NCI-H748 treated with DMSO at 0.1 percent for 48 hours (cell line): ENCODE results near the gene SHH.

Experiments
- DNase-seq: peaks from one replicate; lab custom pipeline; 2025; lab: John Stamatoyannopoulos, UW

The SHH gene

DNA sequence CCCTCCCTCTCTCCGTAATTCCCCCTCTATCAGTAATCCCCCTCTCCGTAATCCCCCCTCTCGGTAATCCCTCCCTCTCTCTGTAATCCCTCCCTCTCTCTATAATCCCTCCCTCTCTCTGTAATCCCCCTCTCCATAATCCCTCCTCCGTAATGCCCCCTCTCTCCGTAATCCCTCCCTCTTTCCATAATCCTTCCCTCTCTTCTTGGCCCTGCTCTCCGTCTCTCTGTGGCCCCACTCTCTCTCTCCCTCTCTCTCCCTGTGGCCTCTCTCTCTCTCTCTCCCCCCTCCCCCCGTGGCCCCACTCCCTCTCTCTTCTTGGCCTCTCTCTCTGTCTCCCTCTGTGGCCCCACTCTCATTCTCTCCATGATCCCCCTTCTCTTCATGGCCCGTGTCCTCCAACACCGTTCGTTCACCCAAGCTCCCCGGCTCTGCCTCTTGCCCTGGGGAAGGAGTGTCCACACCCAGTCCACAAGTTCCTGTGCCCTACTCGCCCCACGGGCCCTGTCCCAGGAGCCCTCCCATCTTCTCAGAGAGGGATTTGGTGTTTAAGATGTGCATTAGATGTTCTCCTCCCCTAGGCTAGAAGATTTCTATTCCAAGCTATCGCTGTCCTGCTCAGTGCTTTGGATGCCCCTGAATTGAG lies 19.8 kb downstream of the SHH start:
- no peak for DNase-seq

DNA sequence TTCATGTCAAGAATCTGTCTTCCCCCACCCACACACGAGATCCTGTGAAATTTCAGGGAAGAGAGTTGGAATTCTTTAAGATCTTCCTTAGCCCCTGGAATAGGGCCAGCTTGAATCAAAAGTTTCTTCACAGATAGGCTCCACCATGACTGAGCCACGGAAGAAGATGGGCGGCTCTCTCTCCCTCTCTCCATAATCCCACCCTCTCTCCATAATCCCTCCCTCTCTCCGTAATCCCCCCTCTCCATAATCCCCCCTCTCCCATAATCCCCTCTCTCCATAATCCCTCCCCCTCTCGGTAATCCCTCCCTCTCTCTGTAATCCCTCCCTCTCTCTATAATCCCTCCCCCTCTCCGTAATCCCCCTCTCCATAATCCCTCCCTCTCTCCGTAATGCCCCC lies 20.4 kb downstream of the SHH start:
- DNase-seq = no peak

DNA sequence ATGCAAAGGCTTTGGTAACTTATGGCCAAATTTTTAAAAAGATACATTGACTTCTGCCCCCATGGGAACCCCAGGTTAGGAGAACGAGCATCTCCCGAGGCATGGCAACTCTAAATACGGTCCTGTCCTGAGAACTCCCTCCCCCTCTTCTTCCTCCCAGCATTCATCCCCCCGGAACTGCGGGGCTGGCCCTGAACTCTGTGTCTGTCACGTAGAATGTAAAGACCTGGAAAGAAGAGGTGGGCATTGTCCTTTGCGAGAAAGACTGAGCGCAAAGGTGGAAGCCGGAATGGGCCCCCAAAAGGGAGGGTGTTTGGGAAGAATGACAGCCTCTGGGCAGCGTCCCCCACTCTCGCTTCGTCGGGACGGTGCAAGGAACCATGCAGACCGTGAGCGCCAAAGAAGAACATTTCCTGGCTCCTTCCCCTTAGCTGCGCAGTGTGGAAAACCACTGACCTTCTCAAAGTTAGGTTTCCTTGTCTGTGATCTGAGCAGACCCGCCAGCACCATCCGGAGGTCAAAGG lies 21.0 kb downstream of the SHH start:
- no peak for DNase-seq

DNA sequence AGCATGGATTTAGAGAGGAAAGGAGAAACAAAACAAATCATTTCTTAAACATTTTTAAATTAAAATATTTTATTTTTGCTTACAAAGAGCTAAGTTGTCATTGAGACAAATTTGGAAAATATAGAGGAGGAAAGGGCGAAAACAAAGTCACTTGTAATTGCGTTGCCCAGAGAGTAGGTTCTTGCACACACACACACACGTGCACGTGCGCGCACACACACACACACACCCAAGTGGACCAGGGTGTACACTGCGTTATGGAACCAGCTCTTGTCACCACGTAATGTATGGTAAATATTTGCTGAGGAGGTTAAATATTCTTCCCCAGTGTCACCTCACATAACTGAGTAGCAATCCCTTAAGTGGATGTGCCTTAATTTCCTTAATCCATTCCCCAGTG lies 21.6 kb downstream of the SHH start:
- DNase-seq = no peak

DNA sequence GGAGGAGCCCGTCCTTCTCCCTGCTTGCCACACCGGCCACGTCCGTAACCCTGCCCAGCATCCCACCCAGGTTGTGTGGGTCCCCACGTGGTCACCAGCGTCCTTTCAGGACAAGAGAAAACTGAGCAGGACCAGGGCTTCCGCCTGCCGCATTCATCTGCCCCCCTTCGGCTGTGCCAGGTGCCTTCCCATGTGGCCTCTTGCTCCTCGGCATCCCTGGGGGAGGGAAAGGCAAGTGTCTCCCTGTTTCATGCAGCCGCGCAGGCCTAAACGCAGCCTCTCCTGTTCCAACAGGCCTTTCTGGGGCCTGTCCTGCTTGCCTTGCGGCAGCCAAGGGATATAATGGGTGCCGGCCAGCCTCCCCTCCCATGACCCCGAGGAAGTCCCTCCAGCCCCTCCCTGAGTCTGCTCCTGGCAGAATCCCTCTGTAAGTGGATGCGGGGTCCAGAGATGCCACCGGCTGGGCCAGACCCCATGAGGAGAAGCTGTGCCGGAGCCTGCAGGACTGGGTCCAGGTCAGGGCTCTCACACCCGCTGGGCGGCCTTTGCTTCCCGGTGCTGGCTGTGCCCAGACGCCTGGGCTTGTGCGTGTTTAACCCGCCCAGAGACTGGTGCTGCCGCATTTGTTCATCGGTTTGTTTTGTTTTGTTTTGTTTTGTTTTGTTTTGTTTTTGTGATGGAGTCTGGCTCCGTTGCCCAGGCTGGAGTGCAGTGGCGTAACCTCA lies 23.1 kb downstream of the SHH start:
- no peak for DNase-seq

DNA sequence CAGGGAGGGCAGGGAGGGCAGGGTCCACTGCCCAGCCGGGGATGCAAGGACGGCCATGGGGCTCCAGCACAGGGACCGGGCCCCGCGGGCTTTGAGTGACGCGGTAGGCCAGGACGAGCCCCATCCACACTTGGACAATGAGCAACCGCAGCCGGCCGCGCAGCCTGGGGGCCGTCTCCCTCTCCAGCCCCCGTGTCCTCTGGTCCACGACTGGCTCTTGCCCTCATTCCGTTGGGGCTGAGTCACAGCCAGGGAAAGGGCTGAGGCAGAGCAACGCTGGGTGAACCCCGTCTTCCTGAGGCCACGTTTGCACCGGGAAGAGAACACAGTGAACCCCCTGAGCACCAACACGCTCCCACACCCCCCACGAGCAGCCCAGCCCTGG lies 23.7 kb downstream of the SHH start:
- no peak for DNase-seq

DNA sequence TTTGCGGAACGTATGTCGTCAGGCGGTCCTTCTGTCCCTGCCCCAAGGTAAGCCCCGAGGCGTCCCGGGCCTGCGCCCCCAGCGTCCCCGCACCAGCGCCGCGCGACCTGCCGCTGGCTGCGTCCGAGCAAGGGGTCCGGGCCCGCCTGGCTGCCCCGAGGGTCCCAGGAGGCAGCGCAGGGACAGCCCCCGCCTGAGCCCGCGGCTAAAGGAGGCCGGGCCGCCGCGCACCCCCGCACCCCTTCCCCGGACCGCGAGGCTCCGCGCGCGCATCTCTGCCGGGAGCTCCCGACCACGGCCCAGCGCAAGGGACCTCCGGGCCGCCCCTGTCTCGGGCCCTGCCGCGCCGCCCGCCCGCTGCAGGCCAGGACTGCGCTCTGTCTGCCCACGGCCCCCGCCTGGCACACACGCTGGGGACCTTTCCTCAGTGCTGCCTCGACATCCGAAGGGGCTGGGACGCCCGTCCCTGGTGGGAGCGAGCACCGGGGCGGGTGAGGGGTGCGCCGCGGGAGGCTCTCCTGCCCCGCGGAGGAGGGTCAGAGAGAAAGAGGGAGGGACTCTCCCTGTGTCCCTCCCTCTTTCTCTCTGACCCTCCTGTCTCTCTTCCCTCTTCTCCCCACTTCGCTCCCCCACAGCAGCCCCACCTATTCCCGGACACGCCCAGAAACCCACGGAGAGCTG lies 25.0 kb downstream of the SHH start:
- DNase-seq = no peak

DNA sequence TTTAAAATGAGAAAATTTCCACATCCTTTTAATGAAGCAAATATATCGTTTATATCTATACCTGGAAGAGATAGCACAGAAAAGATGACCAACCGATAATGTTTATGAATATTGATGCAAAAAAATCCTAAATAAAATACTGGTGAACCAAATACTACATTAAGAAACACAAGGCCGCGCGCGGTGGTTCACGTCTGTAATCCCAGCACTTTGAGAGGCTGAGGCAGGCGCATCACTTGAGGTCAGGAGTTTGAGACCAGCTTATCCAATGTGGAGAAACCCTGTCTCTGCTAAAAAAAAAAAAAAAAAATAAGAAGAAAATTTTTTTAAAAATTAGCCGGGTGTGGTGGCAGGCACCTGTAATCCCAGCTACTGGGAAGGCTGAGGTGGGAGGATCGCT lies 25.8 kb downstream of the SHH start:
- no peak for DNase-seq

DNA sequence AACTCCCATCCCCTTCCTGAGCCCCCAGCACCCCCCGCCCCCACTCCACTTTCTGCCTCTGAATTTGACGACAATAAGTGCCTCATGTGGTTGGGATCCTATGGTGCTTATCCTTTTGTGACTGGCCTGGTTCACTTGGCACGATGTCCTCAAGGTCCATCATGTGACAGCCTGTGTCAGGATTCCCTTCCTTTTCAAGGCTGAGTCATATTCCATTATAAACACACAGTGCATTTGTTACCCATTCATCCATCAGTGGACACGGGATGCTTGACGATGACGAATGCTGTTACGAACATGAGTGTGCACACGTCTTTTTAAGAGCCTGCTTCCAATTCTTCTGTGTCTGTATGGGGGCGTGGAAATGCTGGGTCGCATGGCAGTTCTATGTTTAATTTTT lies 26.7 kb downstream of the SHH start:
- no peak for DNase-seq

DNA sequence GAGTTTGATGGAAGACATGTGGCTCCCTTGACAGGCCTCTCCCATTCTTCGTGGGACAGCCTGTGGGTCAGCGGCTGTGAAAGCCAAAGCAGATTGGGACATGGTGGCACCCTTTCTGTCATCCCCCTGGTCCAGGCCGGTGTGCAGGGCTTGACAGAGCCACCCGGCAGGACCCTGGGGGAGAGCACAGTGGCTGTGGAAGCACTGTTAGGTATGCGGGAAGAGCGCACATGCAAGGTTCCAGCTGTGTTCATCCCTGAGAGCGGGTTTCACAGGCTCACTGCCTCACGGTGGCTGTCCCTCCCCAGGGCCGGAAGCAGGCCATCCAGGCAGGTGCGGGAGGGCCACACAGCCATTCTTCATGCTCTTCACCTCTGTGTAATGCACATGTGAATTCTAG lies 29.8 kb downstream of the SHH start:
- no peak for DNase-seq

DNA sequence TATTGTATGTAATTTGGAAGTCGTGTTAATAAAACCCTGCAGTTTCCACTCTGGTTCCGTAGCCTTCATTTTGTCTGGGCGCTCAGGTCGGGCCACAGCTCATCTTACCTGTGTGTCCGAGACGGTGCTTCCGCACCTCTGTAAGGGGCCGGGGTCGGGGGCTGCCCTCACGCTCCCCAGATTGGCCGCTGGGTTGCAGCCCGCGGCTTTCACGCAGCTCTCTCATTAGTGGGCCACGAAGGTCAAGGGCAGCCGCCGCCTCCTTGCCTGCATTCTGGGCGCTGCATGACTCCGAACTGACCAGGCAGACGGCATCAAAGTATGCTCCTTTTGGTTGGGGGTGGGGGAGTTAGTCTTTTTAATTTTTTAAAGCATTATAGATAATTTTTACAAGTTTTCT lies 30.8 kb downstream of the SHH start:
- no peak for DNase-seq

DNA sequence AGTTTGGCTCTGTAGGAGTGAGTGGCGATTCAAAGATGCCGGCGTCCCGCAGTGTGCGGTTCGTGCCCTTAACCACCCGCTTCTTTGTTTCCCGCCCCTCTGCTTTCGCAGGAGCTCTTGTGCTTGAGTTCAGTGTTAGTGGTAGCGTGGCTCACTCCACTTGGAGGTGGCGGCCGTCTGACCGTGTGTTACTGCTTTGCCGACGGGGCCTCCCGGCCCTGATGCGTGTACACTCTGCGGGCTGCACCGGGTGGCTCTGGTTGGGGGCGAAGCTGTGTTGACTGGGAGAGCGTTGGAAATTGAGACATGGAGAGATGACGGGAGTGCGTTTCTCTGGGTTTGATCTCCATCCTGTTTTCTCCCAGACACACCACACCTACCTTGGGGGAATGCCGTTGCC lies 31.4 kb downstream of the SHH start:
- no peak for DNase-seq

DNA sequence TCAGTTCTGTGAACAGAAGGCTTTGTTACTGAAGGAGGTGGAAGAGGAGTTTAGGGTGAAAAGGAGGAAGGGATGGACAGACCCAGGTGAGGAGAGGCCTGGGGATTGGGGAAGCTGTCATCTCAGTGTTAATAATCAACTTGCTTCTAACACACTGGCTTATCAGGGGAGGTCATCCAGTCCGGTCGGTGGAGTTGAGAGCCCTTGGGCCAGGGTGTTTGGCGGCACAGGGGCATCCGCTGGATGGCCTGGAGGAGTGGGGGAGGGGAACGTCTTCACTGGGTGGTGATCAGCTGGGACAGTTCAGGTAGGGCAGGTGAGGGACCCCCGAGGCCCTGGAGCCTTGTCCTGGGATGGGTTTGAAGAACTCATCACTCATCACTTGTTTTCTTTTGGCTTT lies 33.9 kb downstream of the SHH start:
- DNase-seq = no peak

DNA sequence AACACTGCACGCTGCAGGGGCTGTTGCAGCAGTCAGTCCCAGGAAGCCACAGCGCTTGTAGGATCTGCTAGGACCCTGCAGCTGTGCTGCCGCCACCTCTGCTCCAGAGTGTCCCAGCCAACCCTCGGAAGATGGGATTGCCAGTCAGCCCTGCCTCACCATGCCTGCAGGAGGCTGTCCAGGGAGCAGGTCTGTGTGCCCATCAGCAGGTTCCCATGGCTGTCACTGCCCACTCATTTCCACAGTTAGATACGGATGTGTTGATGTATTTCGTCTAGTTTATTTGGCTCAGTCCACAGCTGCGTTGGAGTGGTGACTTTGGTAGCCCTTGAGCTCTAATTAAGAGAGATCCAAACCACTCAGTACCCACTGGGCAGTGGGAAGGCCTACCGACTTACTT lies 35.7 kb downstream of the SHH start:
- no peak for DNase-seq

DNA sequence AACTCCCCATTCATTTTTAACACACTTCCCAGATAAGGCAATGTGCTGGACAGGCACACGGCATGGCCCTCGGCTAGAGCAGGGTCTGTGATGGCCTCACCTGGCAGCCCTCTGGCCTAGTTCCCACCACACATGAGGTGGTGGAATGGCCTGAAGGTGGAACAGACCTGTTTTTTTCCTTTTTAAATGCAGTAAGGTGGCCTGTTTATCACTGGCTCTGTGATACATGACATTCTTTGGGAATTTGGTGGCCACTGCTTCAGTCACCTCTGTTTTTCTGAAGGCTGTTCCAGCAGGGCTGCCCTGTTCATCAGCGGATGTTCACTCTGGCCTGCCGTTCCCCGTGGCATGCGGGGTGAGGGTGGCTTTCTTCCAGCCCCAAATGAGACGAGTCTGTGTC lies 36.6 kb downstream of the SHH start:
- DNase-seq = no peak

DNA sequence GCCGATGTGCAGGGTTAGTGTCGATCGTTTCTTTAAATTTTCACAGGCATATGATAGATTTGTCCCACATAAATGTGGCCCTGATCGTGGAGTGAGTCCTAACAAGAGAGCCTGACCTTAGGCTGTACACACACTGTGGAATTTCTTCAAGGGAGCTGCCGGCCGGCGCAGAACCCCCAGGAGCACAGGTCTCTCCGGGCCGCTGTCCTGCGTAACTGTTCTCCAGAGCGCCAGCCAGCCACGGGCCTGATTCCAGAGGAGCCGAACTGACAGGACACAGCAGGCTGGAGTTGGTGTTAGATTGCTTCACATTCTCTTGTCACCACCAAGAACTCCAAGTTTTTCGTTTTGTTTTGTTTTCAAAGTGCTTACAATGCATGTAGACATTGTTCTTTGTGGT lies 37.3 kb downstream of the SHH start:
- no peak for DNase-seq

DNA sequence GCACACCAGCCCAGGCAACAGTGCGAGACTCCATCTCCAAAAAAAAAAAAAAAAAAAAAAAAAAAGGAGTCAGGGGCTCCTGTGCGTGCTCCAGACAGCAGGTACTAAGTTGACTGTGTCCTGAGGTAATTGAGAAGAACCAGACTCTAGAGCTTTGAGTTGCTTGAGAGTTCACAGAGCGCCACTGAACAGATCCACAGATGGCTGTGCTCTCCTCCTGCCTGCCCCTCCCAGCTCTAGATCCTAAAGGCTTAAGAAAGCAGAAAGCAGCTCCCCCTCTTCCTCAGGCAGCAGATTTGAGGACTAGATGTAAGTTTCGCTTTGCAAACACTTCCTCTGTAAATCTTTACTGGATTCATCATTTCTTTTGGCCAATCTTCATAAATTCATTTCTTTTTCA lies 38.7 kb downstream of the SHH start:
- DNase-seq = no peak

DNA sequence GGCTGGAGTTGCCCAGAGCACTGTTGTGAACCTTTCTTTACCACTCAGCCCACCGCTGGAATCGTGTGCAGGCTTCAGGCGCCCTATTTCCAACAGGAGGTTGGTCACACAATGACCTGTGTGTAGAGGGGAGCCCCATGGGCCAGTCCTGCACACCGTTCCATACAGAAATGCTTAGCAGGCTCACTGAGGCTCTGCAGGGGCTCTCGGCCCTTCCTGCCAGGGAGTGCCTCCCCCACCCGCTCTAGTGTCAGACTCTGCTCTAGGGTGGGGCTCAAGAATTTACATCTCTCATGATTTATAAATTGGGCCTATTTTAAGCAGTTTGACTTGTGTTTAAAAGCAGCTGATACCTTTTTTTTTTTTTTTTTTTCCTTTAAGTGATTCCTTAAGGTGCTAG lies 42.0 kb downstream of the SHH start:
- DNase-seq = no peak

DNA sequence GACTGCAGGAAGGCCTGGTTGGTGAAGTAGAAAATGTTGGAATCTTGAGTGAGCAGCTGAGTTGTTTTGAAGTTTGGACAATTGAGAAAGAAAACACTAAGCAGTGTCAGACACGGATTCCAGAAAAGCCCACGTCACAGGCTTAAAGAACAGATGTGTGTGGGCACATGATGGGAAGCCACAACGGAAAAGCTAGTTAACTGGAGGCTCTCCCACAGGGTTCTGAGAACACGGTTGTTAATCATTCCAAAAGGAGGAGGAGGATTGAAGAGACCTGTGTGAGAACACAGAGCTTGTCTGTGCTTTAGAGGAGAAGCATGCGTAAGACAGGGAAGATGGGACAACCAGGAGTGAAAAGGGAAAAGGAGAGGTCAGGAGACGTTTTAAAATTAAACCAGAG lies 42.6 kb downstream of the SHH start:
- DNase-seq = no peak

DNA sequence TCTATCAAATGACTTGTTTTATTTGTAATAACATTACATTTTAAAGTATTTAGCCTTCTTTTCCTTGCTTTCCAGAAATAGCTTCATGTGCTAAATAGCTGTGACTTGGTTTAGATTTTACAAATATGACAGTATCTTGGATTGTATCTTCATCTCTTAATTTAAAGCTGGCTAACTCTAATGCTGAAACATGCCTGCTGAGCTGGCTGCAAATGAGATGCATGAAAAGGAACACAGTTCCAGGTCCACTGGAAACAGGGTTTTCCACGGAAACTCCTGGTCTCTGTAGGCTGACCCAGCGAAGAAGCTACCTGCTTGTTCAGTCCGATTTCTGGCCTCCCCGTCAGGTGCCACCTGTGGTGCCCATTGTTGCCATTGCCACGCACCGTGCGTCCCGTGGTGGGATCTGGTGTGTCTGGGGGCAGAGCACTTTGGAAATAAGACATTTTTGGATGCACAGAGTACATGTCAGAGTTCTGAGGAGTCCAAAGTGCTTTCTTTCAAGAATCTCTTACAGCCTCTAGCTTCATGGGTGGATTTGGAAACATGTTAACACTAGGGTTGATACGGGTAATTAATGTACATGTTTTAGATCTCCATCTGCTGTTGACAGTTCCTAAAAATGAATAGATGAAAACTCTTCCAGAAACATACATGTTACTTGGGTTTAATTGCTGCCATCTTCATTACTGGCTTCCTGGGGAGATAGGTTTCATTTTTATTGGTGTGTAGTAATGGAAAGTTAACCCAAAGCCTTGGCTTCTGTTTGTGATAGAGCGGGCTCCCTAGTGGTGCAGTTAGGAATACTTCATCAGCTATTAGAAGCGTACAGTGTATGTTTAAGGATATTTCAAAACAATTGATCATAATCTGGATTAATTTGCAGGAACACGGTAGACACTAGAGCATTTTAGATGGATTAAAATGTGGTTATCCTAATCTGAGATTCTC lies 45.0 kb downstream of the SHH start:
- DNase-seq = no peak

DNA sequence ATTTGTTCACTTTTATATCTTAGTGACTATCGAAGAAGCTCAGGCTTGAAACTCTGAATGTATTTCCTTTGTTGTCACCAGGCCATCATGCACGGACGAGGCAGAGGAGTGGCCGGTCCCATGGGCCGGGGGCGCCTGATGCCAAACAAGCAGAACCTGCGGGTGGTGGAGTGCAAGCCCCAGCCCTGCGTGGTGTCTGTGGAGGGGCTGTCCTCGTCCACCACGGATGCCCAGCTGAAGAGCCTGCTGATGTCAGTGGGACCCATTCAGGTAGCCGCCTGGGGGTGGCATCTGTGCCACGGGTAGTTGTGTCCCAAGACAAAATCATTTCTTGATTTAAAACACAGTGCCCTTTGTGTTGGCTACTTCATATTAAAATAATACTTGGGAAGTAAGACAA lies 45.9 kb downstream of the SHH start:
- no peak for DNase-seq

DNA sequence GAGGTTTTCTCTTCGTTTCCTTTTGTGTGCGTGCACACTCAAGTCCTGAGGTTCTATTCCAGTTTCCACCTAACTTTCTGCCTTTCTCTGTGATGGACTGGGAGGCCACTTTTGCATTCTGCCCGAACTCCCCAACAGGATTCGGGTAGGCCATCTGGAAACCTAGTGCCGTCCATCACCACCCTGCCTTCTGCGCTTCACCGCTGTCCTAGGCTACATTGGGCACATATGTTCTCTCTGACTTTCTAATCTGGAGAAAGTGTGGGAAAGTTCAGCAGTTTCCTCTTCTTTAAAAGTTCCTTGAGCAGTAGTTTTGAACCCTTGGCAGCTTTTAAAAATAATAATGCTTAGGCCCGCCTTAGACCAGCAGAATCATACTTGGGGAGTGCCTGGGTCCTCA lies 46.8 kb downstream of the SHH start:
- no peak for DNase-seq
